ENCODE results near the gene MAP2K5.

- TF ChIP-seq CTCF (IDR thresholded peaks at IDR 0.05) (no peak), EP300 (IDR thresholded peaks at IDR 0.05) (no peak), POLR2AphosphoS5 (IDR thresholded peaks at IDR 0.05) (no peak), POLR2A (IDR thresholded peaks at IDR 0.05) (no peak)
Measured at GRCh38 chr15:67537771-67538170, 4.7 kb upstream of the MAP2K5 start.
